ENCODE results near the gene WFS1. TPM values are rescaled to one million over a fixed set of nuclear protein-coding genes. Genes with fewer than 3 reads are reported as not detected.
A peak's percentile ranks its signal among the peaks of the same experiment; 100 is the strongest.

The WFS1 gene
- total and polyA plus RNA-seq, 2 of the 13 experiments (the other 11 are each of a cell fraction or from before 2014, with no cell fraction given): 39.1 to 42.2 TPM

GRCh38 chr4:6277139-6277802 is 7.6 kb downstream of the WFS1 start (continued):
- TF ChIP-seq ZNF383 (CRISPR knock-in tag; IDR thresholded peaks at IDR 0.05; ENCODE audit: borderline replicate concordance) (no peak), GLI4 (CRISPR knock-in tag; IDR thresholded peaks at IDR 0.05; ENCODE audit: borderline replicate concordance) (no peak), THAP11 (CRISPR knock-in tag; IDR thresholded peaks at IDR 0.05) (no peak), ZNF263 (CRISPR knock-in tag; IDR thresholded peaks at IDR 0.05) (0 out of 2 replicates have a peak, but pooled peaks have one; percentile 35), HCFC1 (IDR thresholded peaks at IDR 0.05; ENCODE audit: low read depth, low read length) (no peak), TFAP4 (IDR thresholded peaks at IDR 0.05; ENCODE audit: borderline replicate concordance, low read depth) (no peak), ZKSCAN8 (CRISPR knock-in tag; IDR thresholded peaks at IDR 0.05; ENCODE audit: borderline replicate concordance) (no peak), ZNF234 (CRISPR knock-in tag; conservative IDR thresholded peaks at IDR 0.05) (no peak), YEATS4 (CRISPR knock-in tag; IDR thresholded peaks at IDR 0.05; ENCODE audit: borderline replicate concordance) (no peak), GTF3A (CRISPR knock-in tag; conservative IDR thresholded peaks at IDR 0.05) (no peak), MED1 (CRISPR knock-in tag; IDR thresholded peaks at IDR 0.05) (peak; percentile 77), CBFB (CRISPR knock-in tag; IDR thresholded peaks at IDR 0.05) (no peak), ZNF713 (CRISPR knock-in tag; IDR thresholded peaks at IDR 0.05) (no peak), NFKBIZ (CRISPR knock-in tag; IDR thresholded peaks at IDR 0.05) (no peak), ZBTB2 (CRISPR knock-in tag; IDR thresholded peaks at IDR 0.05; ENCODE audit: low read depth) (no peak), ZBTB43 (CRISPR knock-in tag; conservative IDR thresholded peaks at IDR 0.05) (no peak), KIAA2018 (CRISPR knock-in tag; IDR thresholded peaks at IDR 0.05; ENCODE audit: borderline replicate concordance) (no peak), ZFP90 (CRISPR knock-in tag; IDR thresholded peaks at IDR 0.05; ENCODE audit: borderline replicate concordance) (0 out of 2 replicates have a peak, but pooled peaks have one; percentile 35), JARID2 (CRISPR knock-in tag; IDR thresholded peaks at IDR 0.05; ENCODE audit: insufficient replicate concordance) (no peak)
